GM12873 (cell line): ENCODE measurements around the gene SLC25A28.

Experiments
- CTCF ChIP-seq: IDR thresholded peaks from 2 replicates; pipeline ENCODE4 v1.5.1; 2012; ENCODE audit warnings: low read depth, mild to moderate bottlenecking, moderate library complexity, low read length, control low read depth; ENCODE audit not compliant: insufficient read depth; ENCODE audit errors: missing control alignments

The SLC25A28 gene

GRCh38 chr10:99579971-99580370 lies 40.3 kb downstream of the SLC25A28 start:
- no peak for TF ChIP-seq CTCF

- TF ChIP-seq CTCF = no peak
Measured at GRCh38 chr10:99573790-99574189, 46.4 kb downstream of the SLC25A28 start.

GRCh38 chr10:99571816-99572215 lies 48.4 kb downstream of the SLC25A28 start:
- TF ChIP-seq CTCF = no peak

- no peak for TF ChIP-seq CTCF
Measured at GRCh38 chr10:99569961-99570360, 50.3 kb downstream of the SLC25A28 start.

GRCh38 chr10:99569253-99569939 lies 50.8 kb downstream of the SLC25A28 start:
- TF ChIP-seq CTCF = no peak

GRCh38 chr10:99565166-99565565 lies 55.1 kb downstream of the SLC25A28 start:
- TF ChIP-seq CTCF = no peak

- TF ChIP-seq CTCF = no peak
Measured at GRCh38 chr10:99564361-99564760, 55.9 kb downstream of the SLC25A28 start.
